GM12873 (cell line): ENCODE measurements around the gene HNRNPAB.

Source experiments
- CTCF ChIP-seq: IDR thresholded peaks from 2 replicates; pipeline ENCODE4 v1.5.1; 2012; ENCODE audit warnings: low read depth, mild to moderate bottlenecking, moderate library complexity, low read length, control low read depth; ENCODE audit not compliant: insufficient read depth; ENCODE audit errors: missing control alignments

HNRNPAB gene

GRCh38 chr5:178238313-178238635 is 33.9 kb downstream of the HNRNPAB start:
- no peak for TF ChIP-seq CTCF

GRCh38 chr5:178238711-178239592 is 34.6 kb downstream of the HNRNPAB start:
- TF ChIP-seq CTCF, result no peak

GRCh38 chr5:178240341-178240741 is 36.0 kb downstream of the HNRNPAB start:
- TF ChIP-seq CTCF, result no peak

- no peak for TF ChIP-seq CTCF
Measured at GRCh38 chr5:178240766-178241165, 36.4 kb downstream of the HNRNPAB start.

GRCh38 chr5:178241231-178241663 is 36.9 kb downstream of the HNRNPAB start:
- no peak for TF ChIP-seq CTCF

GRCh38 chr5:178241688-178242231 is 37.4 kb downstream of the HNRNPAB start:
- TF ChIP-seq CTCF, result no peak

- TF ChIP-seq CTCF, result no peak
Measured at GRCh38 chr5:178242416-178242815, 38.1 kb downstream of the HNRNPAB start.
